Measurements from ENCODE around the gene ASAH2B.
"Not testable (repeated sequence)": the region's sequence is repeated elsewhere in the genome, so short reads cannot be mapped to it uniquely, and the experiment has no call there.

The ASAH2B gene

GRCh38 chr10:50739618-50740292 is at the start of gene ASAH2B:
Gene ASAH2B, plus strand, starts transcription at chr10:50739936. Its CDS starts 5,195 bp downstream, at chr10:50745131.
- peak; percentile 69 to 73 for DNase-seq (ENCODE audit: low read depth in 2 of 2)

- not testable (repeated sequence) for DNase-seq (ENCODE audit: low read depth in 2 of 2)
These were observed 41.9 kb upstream of the ASAH2B start for GRCh38 chr10:50697819-50698218.

- DNase-seq (ENCODE audit: low read depth in 2 of 2): not testable (repeated sequence)
These were observed 37.8 kb upstream of the ASAH2B start for GRCh38 chr10:50701947-50702346.

GRCh38 chr10:50702997-50703396 is 36.7 kb upstream of the ASAH2B start:
- DNase-seq (ENCODE audit: low read depth in 2 of 2): not testable (repeated sequence)

- DNase-seq (ENCODE audit: low read depth in 2 of 2): not testable (repeated sequence)
These were observed 35.2 kb upstream of the ASAH2B start for GRCh38 chr10:50704436-50705079.

GRCh38 chr10:50706006-50706405 is 33.7 kb upstream of the ASAH2B start:
- DNase-seq (ENCODE audit: low read depth in 2 of 2): not testable (repeated sequence)

- not testable (repeated sequence) for DNase-seq (ENCODE audit: low read depth in 2 of 2)
These were observed 29.5 kb upstream of the ASAH2B start for GRCh38 chr10:50710241-50710640.

- DNase-seq (ENCODE audit: low read depth in 2 of 2): not testable (repeated sequence)
These were observed 15.9 kb upstream of the ASAH2B start for GRCh38 chr10:50723812-50724211.

GRCh38 chr10:50728112-50728511 is 11.6 kb upstream of the ASAH2B start:
- not testable (repeated sequence) for DNase-seq (ENCODE audit: low read depth in 2 of 2)

GRCh38 chr10:50738987-50739617 is 634 bp upstream of the ASAH2B start:
- DNase-seq (ENCODE audit: low read depth in 2 of 2): not testable (repeated sequence)

- DNase-seq (ENCODE audit: low read depth in 2 of 2): peak in 1 of 2 donors; percentile 9
These were observed 535 bp downstream of the ASAH2B start for GRCh38 chr10:50740293-50740648.

- DNase-seq (ENCODE audit: low read depth in 2 of 2): not testable (repeated sequence)
These were observed 3.1 kb downstream of the ASAH2B start for GRCh38 chr10:50742820-50743219.

- not testable (repeated sequence) for DNase-seq (ENCODE audit: low read depth in 2 of 2)
These were observed 27.2 kb downstream of the ASAH2B start for GRCh38 chr10:50766774-50767513.

GRCh38 chr10:50772042-50772441 is 32.3 kb downstream of the ASAH2B start:
- not testable (repeated sequence) for DNase-seq (ENCODE audit: low read depth in 2 of 2)

- DNase-seq (ENCODE audit: low read depth in 2 of 2): not testable (repeated sequence)
These were observed 35.1 kb downstream of the ASAH2B start for GRCh38 chr10:50774868-50775267.

GRCh38 chr10:50780036-50780435 is 40.3 kb downstream of the ASAH2B start:
- not testable (repeated sequence) for DNase-seq (ENCODE audit: low read depth in 2 of 2)

GRCh38 chr10:50782017-50782416 is 42.3 kb downstream of the ASAH2B start:
- not testable (repeated sequence) for DNase-seq (ENCODE audit: low read depth in 2 of 2)

GRCh38 chr10:50787962-50788361 is 48.2 kb downstream of the ASAH2B start:
- not testable (repeated sequence) for DNase-seq (ENCODE audit: low read depth in 2 of 2)

GRCh38 chr10:50788951-50789945 is 49.5 kb downstream of the ASAH2B start:
- DNase-seq (ENCODE audit: low read depth in 2 of 2): no peak

GRCh38 chr10:50794490-50794889 is 54.8 kb downstream of the ASAH2B start:
- no peak for DNase-seq (ENCODE audit: low read depth in 2 of 2)

- no peak for DNase-seq (ENCODE audit: low read depth in 2 of 2)
These were observed 57.0 kb downstream of the ASAH2B start for GRCh38 chr10:50796693-50797092.
